Measurements from ENCODE around the gene RAB14. TPM values are rescaled to one million over a fixed set of nuclear protein-coding genes. Genes with fewer than 3 reads are reported as not detected.
A peak's percentile ranks its signal among the peaks of the same experiment; 100 is the strongest.
"Not testable (repeated sequence)": the region's sequence is repeated elsewhere in the genome, so short reads cannot be mapped to it uniquely, and the experiment has no call there.

Gene RAB14
- total and polyA plus RNA-seq, 4 donors = 45.7 to 125 (median 112) TPM

DNA sequence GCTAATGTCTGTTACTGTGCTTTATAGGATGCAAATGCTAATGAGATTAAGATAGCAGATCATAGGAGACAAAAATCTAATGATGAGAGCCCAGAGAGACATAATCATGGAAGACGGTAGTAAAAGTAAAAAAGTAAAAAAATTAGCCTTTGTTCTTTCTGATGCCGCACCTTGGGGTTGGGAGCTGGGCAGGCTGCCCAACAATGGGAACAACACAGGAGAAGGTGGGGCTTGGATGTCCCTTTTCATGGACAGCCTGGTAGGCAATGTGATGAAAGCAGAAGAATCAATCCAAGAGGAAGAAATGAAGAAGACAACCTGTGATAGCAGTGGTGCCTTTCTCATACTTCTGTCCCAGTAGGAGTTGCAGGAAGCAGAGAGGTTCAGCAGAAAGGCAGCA lies 57.2 kb downstream of the RAB14 start:
- no peaks in the 10 kb centered on the region for H3K27me3 ChIP-seq (ENCODE audit: control insufficient read depth, insufficient read depth, low read length)
- H3K36me3 ChIP-seq (ENCODE audit: control insufficient read depth, insufficient read depth, low read length) = peaks cover 29% of the 10 kb centered on the region
- 90% methylated on average over 2 of the region's 2 CpGs for WGBS (ENCODE audit: insufficient coverage)
- no peaks in the 10 kb centered on the region for H3K9me3 ChIP-seq (ENCODE audit: control insufficient read depth, insufficient read depth, low read length)
- H3K4me3 ChIP-seq (ENCODE audit: low read depth, low read length) = no peak overlapping the region
- no peak overlapping the region for H3K27ac ChIP-seq (ENCODE audit: low read depth, low read length)
- DNase-seq (ENCODE audit: low read depth in 4 of 6, low spot score in 6 of 6) = no peak
- no peaks in the 10 kb centered on the region for H3K4me1 ChIP-seq (ENCODE audit: control insufficient read depth, insufficient read depth, low read length)

DNA sequence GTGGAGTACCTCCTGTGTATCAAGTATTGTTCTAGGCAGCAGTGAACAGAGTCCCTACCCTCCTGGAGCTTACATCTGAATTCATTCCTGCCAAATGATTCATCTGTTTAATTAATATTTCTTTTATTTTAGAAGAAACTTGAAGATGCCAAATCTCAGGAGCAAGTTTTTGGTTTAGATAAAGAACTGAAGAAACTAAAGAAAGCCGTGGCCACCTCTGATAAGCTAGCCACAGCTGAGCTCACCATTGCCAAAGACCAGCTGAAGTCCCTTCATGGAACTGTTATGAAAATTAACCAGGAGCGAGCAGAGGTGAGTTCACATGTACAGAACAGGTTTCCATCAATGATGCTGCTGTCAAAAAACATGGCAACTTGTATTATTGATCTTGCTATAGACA lies 57.9 kb downstream of the RAB14 start:
- Histone ChIP-seq H3K4me1 (ENCODE audit: control insufficient read depth, insufficient read depth, low read length) (no peaks in the 10 kb centered on the region), H3K4me3 (ENCODE audit: low read depth, low read length) (no peak overlapping the region), H3K27me3 (ENCODE audit: control insufficient read depth, insufficient read depth, low read length) (no peaks in the 10 kb centered on the region), H3K9me3 (ENCODE audit: control insufficient read depth, insufficient read depth, low read length) (no peaks in the 10 kb centered on the region), H3K36me3 (ENCODE audit: control insufficient read depth, insufficient read depth, low read length) (peaks cover 26% of the 10 kb centered on the region), H3K27ac (ENCODE audit: low read depth, low read length) (no peak overlapping the region)
- WGBS (ENCODE audit: insufficient coverage) = 82% methylated on average over 1 of the region's 2 CpGs
- no peak for DNase-seq (ENCODE audit: low read depth in 4 of 6, low spot score in 6 of 6)

DNA sequence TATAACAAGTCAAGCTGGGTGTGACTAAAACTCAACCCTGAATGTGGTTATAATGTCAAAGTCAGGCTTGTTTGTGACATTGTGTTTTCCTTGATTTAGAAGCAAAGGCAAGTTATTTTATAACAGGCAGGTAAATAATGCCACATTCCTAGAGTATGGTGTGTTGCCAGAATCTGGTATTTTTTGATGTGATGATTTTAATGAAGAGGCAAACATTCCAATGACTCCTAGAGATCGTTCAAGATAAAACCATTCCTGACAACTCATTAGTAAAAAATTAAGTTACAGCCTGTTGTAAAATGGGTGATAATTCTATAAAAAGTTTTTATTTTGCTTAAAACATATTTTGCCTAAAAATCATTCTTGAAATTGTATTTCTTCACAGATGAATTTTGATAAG lies 60.0 kb downstream of the RAB14 start:
- DNase-seq (ENCODE audit: low read depth in 4 of 6, low spot score in 6 of 6) = no peak
- no CpG with 5 or more reads among the region's 1 CpG for WGBS (ENCODE audit: insufficient coverage)
- Histone ChIP-seq H3K27ac (ENCODE audit: low read depth, low read length) (no peak overlapping the region), H3K27me3 (ENCODE audit: control insufficient read depth, insufficient read depth, low read length) (no peaks in the 10 kb centered on the region), H3K4me3 (ENCODE audit: low read depth, low read length) (no peak overlapping the region), H3K4me1 (ENCODE audit: control insufficient read depth, insufficient read depth, low read length) (no peaks in the 10 kb centered on the region), H3K9me3 (ENCODE audit: control insufficient read depth, insufficient read depth, low read length) (no peaks in the 10 kb centered on the region), H3K36me3 (ENCODE audit: control insufficient read depth, insufficient read depth, low read length) (peaks cover 13% of the 10 kb centered on the region)

DNA sequence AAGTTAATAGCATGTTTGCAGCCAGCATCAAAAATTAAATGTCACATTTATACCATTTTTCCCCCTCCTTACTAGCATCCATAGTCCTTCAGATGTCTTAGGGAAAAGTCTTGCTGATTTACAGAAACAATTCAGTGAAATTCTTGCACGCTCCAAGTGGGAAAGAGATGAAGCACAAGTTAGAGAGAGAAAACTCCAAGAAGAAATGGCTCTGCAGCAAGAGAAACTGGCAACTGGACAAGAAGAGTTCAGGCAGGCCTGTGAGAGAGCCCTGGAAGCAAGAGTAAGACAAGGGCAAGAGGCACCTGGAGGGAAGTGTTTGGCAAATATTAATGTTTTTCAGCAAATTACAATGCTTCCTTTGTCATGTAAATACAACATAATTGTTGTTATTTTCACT lies 60.4 kb downstream of the RAB14 start:
- H3K27ac ChIP-seq (ENCODE audit: low read depth, low read length) = no peak overlapping the region
- WGBS (ENCODE audit: insufficient coverage) = 78% methylated on average over 1 of the region's 1 CpG
- H3K4me1 ChIP-seq (ENCODE audit: control insufficient read depth, insufficient read depth, low read length) = no peaks in the 10 kb centered on the region
- no peak for DNase-seq (ENCODE audit: low read depth in 4 of 6, low spot score in 6 of 6)
- peaks cover 12% of the 10 kb centered on the region for H3K36me3 ChIP-seq (ENCODE audit: control insufficient read depth, insufficient read depth, low read length)
- H3K27me3 ChIP-seq (ENCODE audit: control insufficient read depth, insufficient read depth, low read length) = no peaks in the 10 kb centered on the region
- H3K9me3 ChIP-seq (ENCODE audit: control insufficient read depth, insufficient read depth, low read length) = no peaks in the 10 kb centered on the region
- no peak overlapping the region for H3K4me3 ChIP-seq (ENCODE audit: low read depth, low read length)

DNA sequence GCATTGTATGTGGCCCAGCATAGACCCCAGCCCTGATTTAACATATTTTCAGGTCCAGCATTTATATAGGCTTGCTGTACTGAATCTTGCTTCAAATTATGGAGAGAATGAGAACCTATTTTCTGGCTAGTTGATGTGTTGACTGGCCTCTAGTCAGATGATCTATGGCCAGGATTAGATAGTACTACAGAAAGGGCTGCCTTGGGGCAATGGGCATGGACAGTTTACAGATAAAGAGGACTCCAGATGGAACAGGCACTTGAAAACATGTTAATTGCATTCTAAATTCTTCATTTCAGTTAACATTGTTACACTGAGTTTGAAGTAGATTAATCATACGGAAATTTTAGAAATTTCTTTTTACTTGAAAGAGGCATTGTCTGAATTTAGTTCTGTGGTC lies 61.5 kb downstream of the RAB14 start:
- Histone ChIP-seq H3K9me3 (ENCODE audit: control insufficient read depth, insufficient read depth, low read length) (no peaks in the 10 kb centered on the region), H3K4me3 (ENCODE audit: low read depth, low read length) (no peak overlapping the region), H3K27ac (ENCODE audit: low read depth, low read length) (no peak overlapping the region), H3K27me3 (ENCODE audit: control insufficient read depth, insufficient read depth, low read length) (no peaks in the 10 kb centered on the region), H3K4me1 (ENCODE audit: control insufficient read depth, insufficient read depth, low read length) (no peaks in the 10 kb centered on the region), H3K36me3 (ENCODE audit: control insufficient read depth, insufficient read depth, low read length) (peaks cover 7% of the 10 kb centered on the region)
- WGBS (ENCODE audit: insufficient coverage) = no CpG with 5 or more reads among the region's 1 CpG
- no peak for DNase-seq (ENCODE audit: low read depth in 4 of 6, low spot score in 6 of 6)

DNA sequence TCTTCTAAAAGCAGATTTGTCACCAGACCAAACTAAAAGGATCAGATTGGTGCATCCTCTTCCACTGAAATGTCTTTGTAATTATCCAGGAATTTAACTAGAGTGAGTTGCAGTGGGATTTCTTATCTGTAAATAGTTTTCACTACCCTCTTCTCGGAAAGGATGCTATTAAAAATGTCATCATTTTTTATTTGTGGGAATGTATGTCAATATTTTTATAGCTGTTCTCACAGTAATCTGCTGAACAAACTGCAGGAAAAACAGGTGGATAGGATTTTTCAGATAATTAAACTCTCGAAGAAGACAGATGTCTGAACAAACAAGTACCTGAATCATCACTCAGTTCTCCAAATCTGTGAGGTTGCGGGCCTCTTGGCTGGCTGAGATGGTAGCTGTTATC lies 62.7 kb downstream of the RAB14 start:
- Histone ChIP-seq H3K9me3 (ENCODE audit: control insufficient read depth, insufficient read depth, low read length) (no peaks in the 10 kb centered on the region), H3K36me3 (ENCODE audit: control insufficient read depth, insufficient read depth, low read length) (peaks cover 7% of the 10 kb centered on the region), H3K27me3 (ENCODE audit: control insufficient read depth, insufficient read depth, low read length) (no peaks in the 10 kb centered on the region), H3K4me1 (ENCODE audit: control insufficient read depth, insufficient read depth, low read length) (no peaks in the 10 kb centered on the region), H3K4me3 (ENCODE audit: low read depth, low read length) (no peak overlapping the region), H3K27ac (ENCODE audit: low read depth, low read length) (no peak overlapping the region)
- DNase-seq (ENCODE audit: low read depth in 4 of 6, low spot score in 6 of 6) = peak in 1 of 6 donors; percentile 1
- no CpG with 5 or more reads among the region's 3 CpGs for WGBS (ENCODE audit: insufficient coverage)

DNA sequence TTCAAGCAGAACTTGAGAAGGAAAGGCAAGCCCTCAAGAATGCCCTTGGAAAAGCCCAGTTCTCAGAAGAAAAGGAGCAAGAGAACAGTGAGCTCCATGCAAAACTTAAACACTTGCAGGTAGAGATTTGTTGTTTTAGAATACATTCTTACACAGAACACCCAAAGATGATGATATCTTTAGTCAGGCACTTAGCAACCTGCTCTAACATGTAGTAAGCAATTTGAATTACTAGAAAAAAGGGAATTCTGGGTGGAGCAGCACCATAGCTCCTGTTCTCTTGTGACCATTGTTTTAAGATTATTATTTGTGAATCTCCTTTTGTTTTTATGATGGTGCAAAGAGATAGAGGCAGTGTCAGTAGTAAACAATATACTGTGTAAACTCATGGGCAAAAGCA lies 63.1 kb downstream of the RAB14 start:
- peaks cover 7% of the 10 kb centered on the region for H3K36me3 ChIP-seq (ENCODE audit: control insufficient read depth, insufficient read depth, low read length)
- no peaks in the 10 kb centered on the region for H3K9me3 ChIP-seq (ENCODE audit: control insufficient read depth, insufficient read depth, low read length)
- H3K27me3 ChIP-seq (ENCODE audit: control insufficient read depth, insufficient read depth, low read length) = no peaks in the 10 kb centered on the region
- no peaks in the 10 kb centered on the region for H3K4me1 ChIP-seq (ENCODE audit: control insufficient read depth, insufficient read depth, low read length)
- no peak for DNase-seq (ENCODE audit: low read depth in 4 of 6, low spot score in 6 of 6)
- no peak overlapping the region for H3K27ac ChIP-seq (ENCODE audit: low read depth, low read length)
- H3K4me3 ChIP-seq (ENCODE audit: low read depth, low read length) = no peak overlapping the region

DNA sequence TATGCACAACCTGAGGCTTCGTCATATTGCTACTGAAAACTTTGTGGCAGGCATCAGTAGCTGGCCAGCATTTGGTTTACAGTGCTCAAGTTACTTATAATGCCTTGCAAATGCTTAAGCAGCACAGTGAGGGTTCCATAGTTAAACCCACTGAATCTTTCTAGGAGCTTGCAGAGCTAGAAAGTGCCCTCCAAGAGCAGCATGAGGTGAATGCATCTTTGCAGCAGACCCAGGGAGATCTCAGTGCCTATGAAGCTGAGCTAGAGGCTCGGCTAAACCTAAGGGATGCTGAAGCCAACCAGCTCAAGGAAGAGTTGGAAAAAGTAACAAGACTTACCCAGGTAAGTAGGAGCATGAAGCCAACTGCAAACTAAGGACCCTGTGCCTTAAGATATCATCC lies 66.0 kb downstream of the RAB14 start:
- Histone ChIP-seq H3K27me3 (ENCODE audit: control insufficient read depth, insufficient read depth, low read length) (no peaks in the 10 kb centered on the region), H3K27ac (ENCODE audit: low read depth, low read length) (no peak overlapping the region), H3K4me3 (ENCODE audit: low read depth, low read length) (no peak overlapping the region), H3K4me1 (ENCODE audit: control insufficient read depth, insufficient read depth, low read length) (no peaks in the 10 kb centered on the region), H3K9me3 (ENCODE audit: control insufficient read depth, insufficient read depth, low read length) (no peaks in the 10 kb centered on the region), H3K36me3 (ENCODE audit: control insufficient read depth, insufficient read depth, low read length) (peaks cover 5% of the 10 kb centered on the region)
- 89% methylated on average over 2 of the region's 2 CpGs for WGBS (ENCODE audit: insufficient coverage)
- DNase-seq (ENCODE audit: low read depth in 4 of 6, low spot score in 6 of 6) = no peak

DNA sequence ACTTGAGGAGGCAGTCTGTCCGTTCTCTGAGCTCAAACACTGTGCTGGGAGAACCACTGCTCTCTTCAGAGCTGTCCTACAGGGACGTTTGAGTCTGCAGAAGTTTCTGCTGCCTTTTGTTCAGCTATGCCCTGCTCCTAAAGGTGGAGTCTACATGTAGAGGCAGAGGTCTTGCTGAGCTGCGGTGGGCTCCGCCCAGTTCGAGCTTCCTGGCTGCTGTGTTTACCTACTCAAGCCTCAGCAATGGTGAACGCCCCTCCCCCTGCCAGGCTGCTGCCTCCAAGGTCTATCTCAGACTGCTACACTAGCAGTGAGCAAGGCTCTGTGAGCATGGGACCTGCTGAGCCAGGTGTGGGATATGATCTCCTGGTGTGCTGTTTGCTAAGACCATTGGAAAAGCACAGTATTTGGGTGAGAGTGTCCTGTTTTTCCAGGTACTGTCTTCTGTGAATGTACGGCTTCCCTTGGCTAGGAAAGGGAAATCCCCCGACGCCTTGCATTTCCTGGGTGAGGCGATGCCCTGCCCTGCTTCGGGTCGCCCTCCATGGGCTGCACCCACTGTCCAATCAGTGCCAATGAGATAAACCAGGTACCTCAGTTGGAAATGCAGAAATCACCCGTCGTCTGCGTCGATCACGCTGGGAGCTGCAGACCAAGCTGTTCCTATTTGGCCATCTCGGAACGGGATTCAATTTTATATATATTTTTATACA lies 68.4 kb downstream of the RAB14 start:
- H3K9me3 ChIP-seq (ENCODE audit: control insufficient read depth, insufficient read depth, low read length) = no peaks in the 10 kb centered on the region
- H3K36me3 ChIP-seq (ENCODE audit: control insufficient read depth, insufficient read depth, low read length) = peaks cover 5% of the 10 kb centered on the region
- H3K4me1 ChIP-seq (ENCODE audit: control insufficient read depth, insufficient read depth, low read length) = no peaks in the 10 kb centered on the region
- no peaks in the 10 kb centered on the region for H3K27me3 ChIP-seq (ENCODE audit: control insufficient read depth, insufficient read depth, low read length)
- WGBS (ENCODE audit: insufficient coverage) = 87% methylated on average over 12 of the region's 19 CpGs
- no peak overlapping the region for H3K27ac ChIP-seq (ENCODE audit: low read depth, low read length)
- no peak for DNase-seq (ENCODE audit: low read depth in 4 of 6, low spot score in 6 of 6)
- no peak overlapping the region for H3K4me3 ChIP-seq (ENCODE audit: low read depth, low read length)

DNA sequence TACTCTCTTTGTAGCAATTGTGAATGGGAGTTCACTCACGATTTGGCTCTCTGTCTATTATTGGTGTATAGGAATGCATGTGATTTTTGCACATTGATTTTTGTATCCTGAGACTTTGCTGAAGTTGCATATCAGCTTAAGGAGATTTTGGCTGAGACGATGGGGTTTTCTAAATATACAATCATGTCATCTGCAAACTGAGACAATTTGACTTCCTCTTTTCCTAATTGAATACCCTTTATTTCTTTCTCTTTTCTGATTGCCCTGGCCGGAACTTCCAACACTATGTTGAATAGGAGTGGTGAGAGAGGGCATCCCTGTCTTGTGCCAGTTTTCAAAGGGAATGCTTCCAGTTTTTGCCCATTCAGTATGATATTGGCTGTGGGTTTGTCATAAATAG lies 72.3 kb downstream of the RAB14 start:
- H3K27me3 ChIP-seq (ENCODE audit: control insufficient read depth, insufficient read depth, low read length); H3K27ac ChIP-seq (ENCODE audit: low read depth, low read length); H3K4me3 ChIP-seq (ENCODE audit: low read depth, low read length); H3K9me3 ChIP-seq (ENCODE audit: control insufficient read depth, insufficient read depth, low read length); H3K4me1 ChIP-seq (ENCODE audit: control insufficient read depth, insufficient read depth, low read length); DNase-seq (ENCODE audit: low read depth in 4 of 6, low spot score in 6 of 6): not testable (repeated sequence)
- no CpG with 5 or more reads among the region's 3 CpGs for WGBS (ENCODE audit: insufficient coverage)
- peaks cover 11% of the 10 kb centered on the region for H3K36me3 ChIP-seq (ENCODE audit: control insufficient read depth, insufficient read depth, low read length)
